CD4-positive, alpha-beta T cell treated with Interleukin-6 for 4 hours (primary cell): ENCODE results near the gene MYCBP.
"Not testable (repeated sequence)": the region's sequence is repeated elsewhere in the genome, so short reads cannot be mapped to it uniquely, and the experiment has no call there.

Experiments
- DNase-seq: peaks from one replicate; pipeline ENCODE4 v3.0.0-alpha.2; 2020; ENCODE audit warnings: mixed read lengths

The MYCBP gene, protein sequence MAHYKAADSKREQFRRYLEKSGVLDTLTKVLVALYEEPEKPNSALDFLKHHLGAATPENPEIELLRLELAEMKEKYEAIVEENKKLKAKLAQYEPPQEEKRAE

DNA sequence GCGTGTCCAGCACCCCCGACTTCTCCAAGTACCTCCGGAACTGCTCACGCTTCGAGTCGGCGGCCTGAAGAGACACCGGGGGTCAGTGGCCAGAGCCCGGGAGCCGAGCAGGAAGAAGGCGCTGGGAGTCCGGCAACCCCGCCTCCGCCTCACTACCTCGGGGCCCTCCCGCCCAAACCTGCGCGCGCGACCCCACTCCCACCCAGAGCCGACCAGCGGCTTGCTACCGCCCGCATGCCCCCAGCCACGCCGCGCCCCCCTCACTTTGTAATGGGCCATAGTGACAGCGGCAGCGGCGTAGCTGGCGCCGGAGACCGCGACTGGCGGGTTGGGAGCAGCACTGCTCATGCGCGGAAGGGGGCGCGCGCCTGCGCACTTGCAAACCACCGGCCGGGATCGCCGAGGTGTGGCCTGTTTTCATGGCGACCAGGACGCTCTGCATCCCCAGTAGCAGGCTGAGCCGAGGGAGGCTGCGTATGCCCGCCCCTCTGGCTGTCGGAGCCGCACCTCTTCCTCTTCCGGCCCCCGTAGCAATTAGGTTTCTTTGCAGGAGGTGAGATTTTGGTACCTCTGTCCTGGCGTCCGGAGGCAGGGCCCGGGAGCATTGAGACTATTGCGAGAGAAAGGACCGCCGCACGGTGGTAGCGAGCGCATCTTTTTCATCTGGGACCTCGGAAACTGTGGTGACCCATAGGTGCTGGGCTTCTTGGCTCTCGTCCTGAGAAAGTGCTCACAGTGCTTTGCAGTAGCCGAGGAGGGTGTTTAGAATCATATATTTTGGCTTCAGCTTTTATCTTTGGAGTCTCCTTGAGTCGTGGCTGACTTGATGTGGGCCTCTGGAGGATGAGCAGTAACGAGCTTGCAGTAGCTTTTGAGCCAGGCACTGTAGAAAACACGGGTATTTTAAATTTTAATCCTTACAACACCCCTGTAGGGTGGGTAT lies at the start of gene MYCBP:
Gene MYCBP, minus strand, starts transcription at position 322 of the 943 bp plus-strand sequence. Its CDS starts 43 bp downstream, at position 279.
- peak; percentile 97 for DNase-seq

DNA sequence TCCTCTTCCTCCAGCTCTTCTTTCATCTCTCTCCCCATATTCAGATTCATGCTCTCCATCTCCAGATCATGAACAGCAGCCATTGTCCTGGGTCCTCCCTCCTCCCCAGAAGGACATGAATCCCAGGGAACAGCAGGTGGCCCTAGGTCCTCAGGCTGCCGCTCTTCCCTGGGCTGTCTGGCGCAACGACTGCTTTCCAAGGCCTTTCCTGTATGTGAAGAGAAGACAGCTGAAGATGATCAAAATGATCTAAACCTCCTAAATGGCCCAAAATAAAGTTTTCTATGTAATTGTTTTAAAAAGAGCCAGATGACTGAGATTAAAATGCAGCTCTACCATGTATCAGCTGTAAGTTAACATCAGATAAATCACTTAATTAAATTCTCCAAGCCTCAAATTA lies 46.0 kb upstream of the MYCBP start:
- DNase-seq, result no peak

DNA sequence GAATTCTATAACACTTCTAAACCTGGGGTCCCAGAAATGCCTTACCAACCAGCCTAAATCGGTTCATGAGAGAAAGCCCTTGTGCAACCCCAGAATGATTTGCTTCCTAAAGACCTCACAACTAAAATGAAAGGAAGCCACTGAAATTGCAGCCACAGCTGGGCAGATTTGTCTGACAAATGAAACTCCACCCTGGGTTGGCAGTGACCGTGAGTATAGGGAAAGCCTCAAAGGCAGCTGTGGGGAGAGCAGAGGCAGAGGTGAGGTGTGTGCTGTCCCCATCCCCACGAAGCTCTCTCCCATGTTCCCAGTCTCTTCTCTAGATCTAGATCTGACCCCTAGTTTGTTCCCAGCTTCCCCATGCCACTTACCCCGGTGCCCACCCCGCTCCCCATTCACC lies 45.4 kb upstream of the MYCBP start:
- DNase-seq, result no peak

GRCh38 chr1:38917772-38918171 lies 44.6 kb upstream of the MYCBP start:
- DNase-seq, result no peak

DNA sequence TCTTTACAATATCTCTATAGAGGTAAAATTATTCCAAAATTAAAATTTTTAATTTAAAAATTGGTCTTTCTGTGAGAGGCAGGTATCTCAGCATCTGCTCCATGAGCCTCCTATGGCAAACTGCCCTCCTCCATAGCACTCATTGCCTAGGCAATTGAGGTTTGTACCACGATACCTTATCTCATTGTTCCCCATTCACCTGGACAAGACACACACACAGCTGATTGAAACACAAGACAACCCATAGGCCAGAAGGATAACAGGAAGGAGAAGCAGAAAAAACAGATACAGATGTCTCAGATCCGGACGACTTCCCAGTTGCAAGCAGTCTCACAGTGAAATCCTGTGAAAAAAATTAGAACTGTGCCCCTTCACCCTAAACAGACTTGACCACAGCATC lies 44.2 kb upstream of the MYCBP start:
- no peak for DNase-seq

- no peak for DNase-seq
Measured at GRCh38 chr1:38915352-38915948, 42.3 kb upstream of the MYCBP start.

DNA sequence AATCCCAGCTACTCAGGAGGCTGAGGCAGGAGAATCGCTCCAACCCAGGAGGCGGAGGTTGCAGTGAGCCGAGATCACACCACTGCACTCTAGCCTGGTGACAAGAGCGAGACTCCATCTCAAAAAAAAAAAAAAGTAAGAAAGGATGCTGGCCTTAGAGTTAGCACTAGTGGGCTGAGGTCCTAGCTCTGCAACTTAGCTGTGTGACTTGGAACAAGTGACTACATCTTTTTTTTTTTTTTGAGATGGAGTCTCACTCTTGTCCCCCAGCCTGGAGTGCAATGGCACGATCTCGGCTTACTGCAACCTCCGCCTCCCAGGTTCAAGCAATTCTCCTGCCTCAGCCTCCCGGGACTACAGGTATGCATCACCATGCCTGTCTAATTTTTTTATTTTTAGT lies 41.8 kb upstream of the MYCBP start:
- not testable (repeated sequence) for DNase-seq

DNA sequence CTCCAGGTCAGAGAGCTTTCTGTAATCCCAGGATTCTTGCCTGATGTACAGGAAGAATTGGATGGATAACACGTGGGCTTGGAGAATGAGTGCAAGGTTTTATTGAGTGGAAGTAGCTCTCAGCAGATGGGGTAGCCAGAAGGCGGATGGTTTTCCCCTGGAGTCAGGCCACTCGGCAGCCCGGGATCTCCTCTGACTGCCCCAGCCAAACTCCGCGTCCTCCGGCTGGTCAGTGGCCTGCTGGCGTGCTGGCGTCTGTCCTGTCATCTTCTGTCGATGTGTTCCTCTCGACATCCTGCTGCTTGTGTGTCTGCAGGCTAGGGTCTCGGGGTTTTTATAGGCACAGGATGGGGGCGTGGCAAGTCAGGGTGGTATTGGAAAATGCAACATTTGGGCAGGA lies 35.7 kb upstream of the MYCBP start:
- DNase-seq, result no peak

DNA sequence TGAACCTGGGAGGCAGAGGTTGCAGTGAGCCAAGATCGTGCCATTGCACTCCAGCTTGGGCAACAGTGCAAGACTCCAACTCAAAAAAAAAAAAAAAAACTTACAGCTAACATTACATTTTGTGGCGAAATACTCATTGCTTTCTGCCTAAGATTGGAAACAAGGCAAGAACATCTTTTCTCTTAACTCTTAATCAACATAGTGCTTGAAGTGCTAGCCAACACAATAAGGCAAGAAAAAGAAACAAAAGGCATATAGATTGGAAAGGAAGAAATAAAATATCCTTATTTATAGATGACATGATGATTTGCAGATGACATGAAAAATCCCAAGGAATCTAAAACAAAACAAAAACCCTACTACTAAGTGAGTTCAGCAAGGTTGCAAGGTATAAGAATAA lies 32.8 kb upstream of the MYCBP start:
- DNase-seq, result no peak

DNA sequence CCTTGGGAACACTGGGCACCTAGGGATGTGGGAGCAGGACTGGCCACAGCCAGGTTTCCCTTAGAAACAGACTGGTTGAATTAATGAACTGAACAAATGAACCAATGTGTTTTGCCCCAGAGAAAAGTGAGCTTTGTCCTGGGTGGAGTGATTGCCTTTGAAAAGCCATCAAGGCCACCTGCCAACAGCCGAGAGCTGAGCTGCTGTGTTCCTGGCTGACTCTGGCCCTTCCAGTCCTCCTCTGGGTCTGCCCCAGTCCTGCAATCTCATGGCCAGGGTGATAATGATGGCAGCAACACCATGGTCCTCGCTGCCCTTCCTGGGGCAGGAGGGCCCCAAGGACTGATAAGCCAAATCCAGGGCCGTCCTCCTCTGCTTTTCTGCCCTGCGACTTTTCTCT lies 26.4 kb upstream of the MYCBP start:
- DNase-seq, result no peak

DNA sequence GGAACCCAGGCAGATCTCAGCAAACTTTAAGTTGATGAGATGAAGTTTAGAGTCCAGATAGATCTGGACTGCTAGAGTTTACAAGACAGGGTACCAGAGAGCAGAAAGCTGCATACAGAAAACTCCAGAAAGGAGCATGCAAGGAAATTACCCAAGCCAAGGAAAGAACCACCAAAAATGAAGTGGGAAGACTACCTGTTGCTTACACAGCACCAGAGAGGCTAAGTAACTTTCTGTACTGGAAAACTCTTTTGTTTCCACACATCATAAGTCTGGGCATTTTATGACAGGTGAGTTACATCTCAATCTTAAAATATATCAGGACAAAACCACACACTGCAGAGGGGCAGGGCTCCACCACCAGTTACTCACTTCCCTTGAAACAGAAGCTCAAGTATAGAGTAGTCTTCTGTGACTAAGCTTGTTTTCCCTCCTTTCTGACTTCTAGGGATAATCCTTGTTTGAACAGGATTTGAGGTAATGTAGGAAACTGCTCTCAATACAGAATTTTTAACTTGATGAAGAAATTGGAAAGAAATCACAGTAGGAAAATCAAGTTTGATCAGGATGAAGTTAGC lies 25.6 kb upstream of the MYCBP start:
- DNase-seq, result no peak

DNA sequence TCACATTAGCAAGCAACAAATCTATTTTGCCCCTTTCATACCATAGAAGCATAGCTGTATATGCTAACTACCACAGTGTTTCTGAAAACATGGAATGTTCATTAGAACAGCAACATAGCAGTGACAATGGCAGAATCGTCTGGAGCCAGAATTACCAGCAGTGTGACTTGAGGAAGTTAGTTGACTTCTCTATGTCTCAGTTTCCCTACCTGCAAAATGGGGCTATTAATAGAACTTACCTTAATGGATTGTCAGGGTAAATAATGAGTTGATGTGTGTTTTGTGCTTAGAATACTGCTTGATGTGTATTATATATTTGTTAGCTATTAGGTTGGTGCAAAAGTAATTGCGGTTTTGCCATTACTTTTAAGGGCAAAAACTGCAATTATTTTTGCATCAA lies 23.0 kb upstream of the MYCBP start:
- DNase-seq, result no peak

- no peak for DNase-seq
Measured at GRCh38 chr1:38892976-38893375, 19.8 kb upstream of the MYCBP start.

DNA sequence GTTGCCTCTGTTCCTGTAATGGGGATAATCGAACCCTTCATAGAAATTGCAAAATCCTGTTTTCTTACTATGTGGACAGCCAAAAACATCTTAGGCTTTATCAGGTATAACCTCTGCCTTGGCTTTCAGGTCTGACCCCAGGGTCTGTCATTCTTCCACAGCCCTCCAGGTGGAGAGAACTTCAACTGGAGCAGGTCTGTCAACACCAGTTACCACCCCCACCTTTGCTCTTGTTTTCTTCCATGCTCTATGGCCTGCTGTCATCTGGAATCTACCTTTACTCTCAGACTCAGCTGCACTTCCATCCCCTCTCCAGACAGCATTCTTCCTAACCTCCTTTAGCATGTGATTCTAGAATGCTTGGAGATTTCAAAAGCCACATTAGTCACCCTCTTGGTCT lies 18.6 kb upstream of the MYCBP start:
- peak; percentile 5 for DNase-seq

DNA sequence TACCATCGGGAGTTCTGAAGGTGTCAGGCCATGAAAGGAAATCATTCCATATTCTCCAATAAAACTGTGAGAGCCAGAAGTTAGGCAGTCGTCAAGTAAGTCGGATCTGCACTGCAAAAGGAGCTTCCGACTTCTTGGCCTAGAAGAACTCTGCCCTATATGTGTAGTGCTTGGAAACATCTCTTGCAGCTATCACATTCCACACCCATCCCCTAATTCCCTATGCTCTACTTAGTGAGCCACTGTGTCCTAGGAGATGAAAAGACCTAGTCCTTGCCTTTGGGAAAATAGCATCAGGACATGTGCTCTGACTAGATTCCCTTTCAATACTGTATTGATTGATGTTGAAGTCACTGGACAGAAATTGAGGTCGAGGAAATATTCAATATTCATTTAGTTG lies 16.4 kb upstream of the MYCBP start:
- no peak for DNase-seq

- DNase-seq, result no peak
Measured at GRCh38 chr1:38888423-38889333, 15.5 kb upstream of the MYCBP start.

DNA sequence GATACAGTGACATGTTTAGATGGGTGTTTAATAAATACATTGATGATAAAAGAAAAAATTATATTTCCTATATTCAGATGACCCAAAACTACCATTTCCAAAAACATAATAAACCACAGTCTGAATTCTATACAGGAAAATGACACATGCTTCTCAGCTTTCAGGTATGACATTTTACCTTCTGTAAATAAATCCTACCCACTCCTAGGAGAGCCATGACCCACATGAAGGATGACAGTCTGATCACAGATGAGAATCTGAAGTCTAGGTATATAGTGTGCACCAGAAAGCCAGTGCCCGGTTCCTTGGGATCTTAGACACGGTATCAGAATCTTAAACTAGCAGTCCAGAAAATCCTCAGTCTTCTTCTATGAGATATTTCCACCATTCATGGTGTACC lies 11.9 kb upstream of the MYCBP start:
- DNase-seq, result no peak

GRCh38 chr1:38881487-38881886 lies 8.3 kb upstream of the MYCBP start, which contains the start of gene GJA9:
GJA9 (minus strand) TSS chr1:38881587; CDS start chr1:38876098, 5,489 bp downstream.
- no peak for DNase-seq

- no peak for DNase-seq
Measured at GRCh38 chr1:38875811-38876210, 2.7 kb upstream of the MYCBP start.

DNA sequence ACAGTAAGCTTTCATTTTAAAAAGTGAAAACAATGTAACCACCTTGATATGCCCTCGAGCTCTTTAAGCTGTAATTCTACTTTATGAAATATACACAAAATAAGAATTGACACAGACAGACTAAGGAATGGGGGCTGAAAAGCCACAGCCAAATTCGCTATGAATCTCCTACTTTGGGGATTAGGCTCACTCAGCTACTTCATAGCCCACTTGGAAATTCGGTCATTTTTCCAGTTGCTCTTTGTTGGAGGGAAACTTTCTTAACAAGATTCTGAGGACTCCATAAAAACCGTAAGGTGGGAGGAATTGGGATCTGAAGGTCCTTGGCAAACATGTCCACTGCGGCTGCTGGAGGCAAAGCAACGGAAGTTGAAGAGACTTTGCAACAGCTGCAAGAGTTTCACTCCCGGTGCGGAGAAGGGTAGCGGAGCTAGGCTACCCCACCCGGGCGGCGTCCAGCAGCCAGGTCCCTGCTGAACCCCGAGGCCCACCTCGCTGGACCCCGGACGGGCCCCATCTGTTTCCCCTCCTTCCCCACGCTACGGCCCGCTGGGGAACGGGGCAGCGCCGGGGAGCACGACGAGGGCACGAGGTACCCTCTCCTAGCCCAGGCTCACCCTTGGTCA lies 634 bp downstream of the MYCBP start:
- DNase-seq, result peak; percentile 46

DNA sequence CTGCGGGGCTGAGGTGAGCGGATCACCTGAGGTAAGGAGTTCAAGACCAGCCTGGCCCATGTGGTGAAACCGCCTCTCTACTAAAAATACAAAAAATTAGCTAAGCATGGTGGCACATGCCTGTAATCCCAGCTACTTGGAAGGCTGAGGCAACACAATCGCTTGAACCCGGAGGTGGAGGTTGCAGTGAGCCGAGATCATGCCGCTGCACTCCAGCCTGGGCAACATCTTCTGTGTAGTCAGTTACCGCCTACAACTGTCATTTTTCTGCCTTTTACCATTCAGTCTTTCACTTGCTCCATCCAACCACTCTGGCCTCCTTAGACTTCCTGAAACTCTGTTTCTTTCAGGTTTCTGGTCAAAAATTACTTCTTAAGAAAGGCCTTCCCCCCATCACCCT lies 2.2 kb downstream of the MYCBP start:
- no peak for DNase-seq

GRCh38 chr1:38867208-38867607 lies 5.9 kb downstream of the MYCBP start:
- no peak for DNase-seq
